SH-SY5Y (cell line): ENCODE results near the gene UGGT2.

Experiments
- GATA2 ChIP-seq: IDR thresholded peaks from 2 replicates; pipeline ENCODE4 v1.6.1; 2011; ENCODE audit warnings: mild to moderate bottlenecking, low read depth, low read length
- GATA3 ChIP-seq: IDR thresholded peaks from 2 replicates; pipeline ENCODE4 v1.6.1; 2011; ENCODE audit warnings: low read depth, mild to moderate bottlenecking, low read length, moderate library complexity

DNA sequence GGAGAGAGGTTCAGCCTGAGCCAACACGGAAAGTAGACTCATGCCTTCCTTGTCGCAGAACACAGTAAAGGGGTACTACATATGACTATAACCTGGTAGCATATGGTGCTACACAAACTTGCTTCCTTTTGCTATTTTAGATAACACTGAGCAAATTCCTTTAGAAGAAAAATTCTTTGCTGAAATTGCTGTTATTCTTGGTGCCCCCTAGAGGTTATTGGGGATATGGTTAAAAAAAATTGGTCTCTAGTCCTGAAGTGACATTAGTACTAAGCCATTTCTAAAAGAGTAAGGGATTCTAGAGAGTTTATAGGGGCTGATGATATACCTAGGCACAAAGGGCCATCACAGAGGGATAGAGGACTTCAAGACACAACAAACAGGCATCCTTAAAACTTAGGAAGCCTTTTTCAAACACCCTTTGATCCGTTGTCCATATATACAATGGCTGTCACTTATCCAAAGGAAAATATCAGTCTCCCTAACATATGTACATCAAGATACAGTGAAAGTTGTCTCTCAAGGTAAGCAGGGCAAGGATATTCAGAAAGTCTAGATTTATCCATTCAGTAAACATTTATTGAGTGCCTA lies 22.8 kb upstream of the UGGT2 start:
- TF ChIP-seq GATA2: no peak
- TF ChIP-seq GATA3: no peak
